ENCODE results near the gene LRRTM2.

The LRRTM2 gene

GRCh38 chr5:138878437-138879235 lies 3.5 kb upstream of the LRRTM2 start:
- DNase-seq (ENCODE audit: low spot score), result no peak

- no peak for DNase-seq (ENCODE audit: low spot score)
These were observed 1.7 kb upstream of the LRRTM2 start for GRCh38 chr5:138876811-138877210.

- DNase-seq (ENCODE audit: low spot score), result no peak
These were observed 811 bp upstream of the LRRTM2 start for GRCh38 chr5:138875946-138876345.

- no peak for DNase-seq (ENCODE audit: low spot score)
These were observed 379 bp upstream of the LRRTM2 start for GRCh38 chr5:138875552-138875875.

- DNase-seq (ENCODE audit: low spot score), result no peak
These were observed 894 bp downstream of the LRRTM2 start for GRCh38 chr5:138874241-138874640.

GRCh38 chr5:138873466-138874221 lies 1.5 kb downstream of the LRRTM2 start:
- DNase-seq (ENCODE audit: low spot score), result no peak

GRCh38 chr5:138872841-138873465 lies 2.2 kb downstream of the LRRTM2 start:
- no peak for DNase-seq (ENCODE audit: low spot score)

- DNase-seq (ENCODE audit: low spot score), result no peak
These were observed 4.5 kb downstream of the LRRTM2 start for GRCh38 chr5:138870611-138871010.

GRCh38 chr5:138869763-138870500 lies 5.2 kb downstream of the LRRTM2 start:
- no peak for DNase-seq (ENCODE audit: low spot score)

- no peak for DNase-seq (ENCODE audit: low spot score)
These were observed 6.1 kb downstream of the LRRTM2 start for GRCh38 chr5:138869038-138869437.

- DNase-seq (ENCODE audit: low spot score), result no peak
These were observed 8.1 kb downstream of the LRRTM2 start for GRCh38 chr5:138867011-138867410.

GRCh38 chr5:138853132-138853531 lies 22.0 kb downstream of the LRRTM2 start:
- no peak for DNase-seq (ENCODE audit: low spot score)

GRCh38 chr5:138850865-138851435 lies 24.2 kb downstream of the LRRTM2 start:
- DNase-seq (ENCODE audit: low spot score), result no peak

- DNase-seq (ENCODE audit: low spot score), result no peak
These were observed 25.3 kb downstream of the LRRTM2 start for GRCh38 chr5:138849882-138850281.

- DNase-seq (ENCODE audit: low spot score), result no peak
These were observed 25.7 kb downstream of the LRRTM2 start for GRCh38 chr5:138849439-138849838.

GRCh38 chr5:138844812-138845513 lies 30.2 kb downstream of the LRRTM2 start:
- no peak for DNase-seq (ENCODE audit: low spot score)

GRCh38 chr5:138844125-138844461 lies 31.0 kb downstream of the LRRTM2 start:
- no peak for DNase-seq (ENCODE audit: low spot score)

- DNase-seq (ENCODE audit: low spot score), result no peak
These were observed 31.6 kb downstream of the LRRTM2 start for GRCh38 chr5:138843316-138844124.

GRCh38 chr5:138841531-138841930 lies 33.6 kb downstream of the LRRTM2 start:
- DNase-seq (ENCODE audit: low spot score), result no peak

GRCh38 chr5:138840103-138840502 lies 35.0 kb downstream of the LRRTM2 start:
- DNase-seq (ENCODE audit: low spot score), result no peak

- DNase-seq (ENCODE audit: low spot score), result no peak
These were observed 38.0 kb downstream of the LRRTM2 start for GRCh38 chr5:138837160-138837559.
